GM21825 (cell line): ENCODE data around the gene PRR7.

Experiments used
- ATAC-seq: cut with Tn5 transposase; IDR thresholded peaks from one replicate; pipeline ENCODE4 v1.9.1; 2021; ENCODE audit warnings: mild to moderate bottlenecking, moderate library complexity; ENCODE audit not compliant: unreplicated experiment

Gene PRR7

GRCh38 chr5:177449140-177450061 lies 2.8 kb downstream of the PRR7 start:
- ATAC-seq, result no peak

DNA sequence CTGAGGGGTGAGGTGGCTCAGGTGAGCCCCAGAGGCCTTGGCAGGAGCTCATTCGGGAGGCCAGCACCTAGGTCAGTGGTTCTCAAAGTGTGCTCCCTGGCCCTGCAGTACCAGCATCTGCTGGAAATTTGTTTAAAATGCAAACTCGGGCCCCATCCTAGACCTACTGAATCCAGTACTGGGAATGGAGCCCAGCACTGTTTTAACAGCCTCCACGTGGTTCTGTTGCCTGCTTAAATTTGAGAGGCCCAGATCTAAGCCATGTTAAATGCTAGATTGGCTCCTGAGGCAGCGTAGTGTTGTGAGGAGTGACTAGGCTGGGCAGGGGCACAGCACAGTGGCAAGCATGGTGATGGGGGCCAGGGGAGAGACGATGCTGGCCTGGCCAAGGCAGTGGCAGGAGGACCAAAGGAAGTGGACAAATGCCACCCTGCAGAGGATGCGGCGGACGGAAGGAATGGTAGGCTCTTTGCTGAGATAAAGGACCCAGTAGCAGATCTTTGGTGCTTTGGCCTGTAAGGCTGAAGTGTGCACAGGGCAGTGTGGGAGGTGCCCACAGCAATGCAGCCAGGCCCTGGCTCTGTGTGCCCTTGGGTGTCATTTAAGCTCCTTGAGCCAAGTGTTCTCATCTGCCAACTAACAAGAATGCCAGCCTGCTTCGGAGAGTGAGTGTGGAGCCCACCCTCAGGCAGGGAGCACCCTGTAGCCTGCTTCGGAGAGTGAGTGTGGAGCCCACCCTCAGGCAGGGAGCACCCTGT lies 4.2 kb downstream of the PRR7 start:
- no peak for ATAC-seq

- no peak for ATAC-seq
These were observed 6.3 kb downstream of the PRR7 start for GRCh38 chr5:177452688-177453638.

DNA sequence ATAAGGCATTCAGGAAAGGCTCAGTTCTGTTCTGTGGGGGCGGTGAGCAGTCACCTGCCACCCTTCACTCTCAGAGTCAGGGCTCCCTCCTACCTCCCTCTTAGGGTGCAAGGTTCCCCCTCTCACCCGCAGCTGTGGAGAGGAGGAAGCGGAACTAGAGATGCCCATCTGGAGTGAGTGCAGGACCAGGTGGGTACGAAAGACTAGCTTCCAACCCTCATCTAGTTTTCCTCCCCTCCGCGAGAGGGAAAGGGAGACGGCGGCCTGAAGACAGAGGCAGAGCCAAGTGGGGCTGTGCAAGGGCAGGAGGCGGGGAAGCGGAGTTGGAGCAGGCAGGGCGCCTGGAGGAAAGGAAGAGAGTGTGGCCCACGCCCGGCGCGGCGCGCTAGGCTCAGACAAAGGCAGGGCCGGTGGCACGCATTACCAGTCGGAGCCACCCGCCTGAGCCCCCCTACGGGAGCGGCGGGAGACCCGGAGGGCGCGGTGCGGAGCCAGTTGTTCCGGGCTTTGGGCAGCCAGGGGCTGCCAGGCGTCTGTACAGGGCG lies 7.3 kb downstream of the PRR7 start:
- peak; percentile 5 for ATAC-seq

DNA sequence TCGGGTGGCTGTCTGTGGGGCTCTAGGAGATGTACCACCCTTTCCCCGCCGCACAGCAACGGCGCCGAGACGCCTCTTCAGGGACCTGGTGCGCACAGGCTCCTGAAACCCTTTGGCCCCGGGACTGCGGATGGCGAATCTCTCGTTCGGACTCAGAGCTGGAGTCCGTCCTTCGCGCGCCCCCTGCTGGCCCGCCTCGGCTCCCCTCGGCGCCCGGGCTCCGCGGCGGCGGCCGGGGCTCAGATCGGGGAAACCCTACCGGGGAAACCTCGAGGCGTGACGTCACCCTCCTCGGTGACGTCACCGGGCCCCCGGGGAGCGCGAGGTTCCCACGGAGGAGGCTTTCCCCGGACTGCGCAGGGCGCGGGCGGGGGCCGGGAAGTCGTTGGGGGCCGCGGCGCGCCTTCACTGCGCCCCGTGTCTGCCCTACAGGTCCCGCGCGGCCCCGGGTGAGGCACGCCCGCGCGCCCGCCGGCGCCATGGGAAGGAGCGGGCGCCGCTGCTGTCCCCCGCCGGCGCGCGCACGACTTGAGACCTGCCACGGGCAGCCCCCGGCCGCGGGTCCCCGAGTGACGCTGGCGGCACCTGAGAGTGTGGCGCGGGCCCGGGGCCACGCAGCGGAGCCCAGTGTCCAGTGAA lies 7.9 kb downstream of the PRR7 start:
- ATAC-seq, result peak; percentile 51

DNA sequence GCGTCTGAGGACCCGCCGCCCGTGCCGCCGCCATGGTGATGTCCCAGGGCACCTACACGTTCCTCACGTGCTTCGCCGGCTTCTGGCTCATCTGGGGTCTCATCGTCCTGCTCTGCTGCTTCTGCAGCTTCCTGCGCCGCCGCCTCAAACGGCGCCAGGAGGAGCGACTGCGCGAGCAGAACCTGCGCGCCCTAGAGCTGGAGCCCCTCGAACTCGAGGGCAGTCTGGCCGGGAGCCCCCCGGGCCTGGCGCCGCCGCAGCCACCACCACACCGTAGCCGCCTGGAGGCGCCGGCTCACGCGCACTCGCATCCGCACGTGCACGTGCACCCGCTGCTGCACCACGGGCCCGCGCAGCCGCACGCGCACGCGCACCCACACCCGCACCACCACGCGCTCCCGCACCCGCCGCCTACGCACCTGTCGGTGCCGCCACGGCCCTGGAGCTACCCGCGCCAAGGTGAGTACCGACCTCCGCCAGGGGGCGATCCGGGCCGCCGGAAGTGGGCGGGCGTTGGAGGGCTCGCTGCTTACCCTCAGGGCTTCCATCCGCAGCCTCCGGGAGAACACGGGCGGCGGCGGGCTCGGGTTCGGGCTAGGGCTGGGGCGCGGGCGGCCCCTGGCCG lies 8.5 kb downstream of the PRR7 start:
- peak; percentile 47 for ATAC-seq

- ATAC-seq, result peak; percentile 8
These were observed 9.3 kb downstream of the PRR7 start for GRCh38 chr5:177455661-177456590.

- no peak for ATAC-seq
These were observed 10.0 kb downstream of the PRR7 start for GRCh38 chr5:177456591-177456964.

GRCh38 chr5:177456976-177457851 lies 10.6 kb downstream of the PRR7 start:
- peak; percentile 30 for ATAC-seq

GRCh38 chr5:177457852-177458681 lies 11.5 kb downstream of the PRR7 start:
- no peak for ATAC-seq

DNA sequence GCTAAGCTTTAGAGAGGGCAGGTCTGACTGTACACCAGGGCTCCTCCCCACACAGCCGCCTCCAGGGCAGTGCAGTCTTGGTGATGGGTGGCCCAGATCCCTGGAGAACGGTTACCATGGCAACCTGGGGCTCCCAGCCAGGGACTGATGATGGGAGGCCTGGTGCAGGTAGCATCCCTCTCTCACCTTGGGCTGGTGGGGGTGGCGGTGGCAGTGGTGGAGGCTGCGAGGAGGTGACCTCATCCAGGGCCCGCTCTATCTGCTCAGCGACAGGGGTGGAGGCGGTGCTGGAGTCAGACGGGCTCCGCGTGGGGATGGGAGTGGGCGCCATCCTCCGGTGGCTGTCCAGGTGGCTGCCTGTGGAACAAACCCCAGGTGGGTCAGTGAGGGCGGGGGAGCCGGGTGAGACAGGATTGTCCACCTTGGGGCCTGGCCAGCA lies 12.3 kb downstream of the PRR7 start:
- ATAC-seq, result no peak

DNA sequence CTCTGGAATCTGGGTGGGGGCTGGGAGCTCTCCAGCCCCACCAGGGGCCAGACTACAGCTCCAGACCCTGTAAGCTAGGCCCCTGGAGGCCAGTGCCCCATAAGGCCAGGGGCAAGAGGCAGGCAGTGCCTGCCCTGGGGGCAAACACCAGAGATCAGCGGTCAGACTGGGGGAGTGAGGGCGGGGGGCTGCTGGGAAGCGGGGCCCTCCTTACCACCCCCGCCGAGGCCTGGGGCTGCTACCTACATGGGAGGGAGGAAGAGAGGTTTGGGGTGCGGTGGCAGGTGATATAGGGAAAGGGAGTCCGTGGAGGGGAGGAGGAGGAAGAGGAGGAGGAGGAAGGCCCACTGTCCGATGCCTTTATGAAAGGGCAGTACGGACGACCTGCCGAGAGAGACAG lies 12.7 kb downstream of the PRR7 start:
- no peak for ATAC-seq

- no peak for ATAC-seq
These were observed 13.4 kb downstream of the PRR7 start for GRCh38 chr5:177459819-177460628.

DNA sequence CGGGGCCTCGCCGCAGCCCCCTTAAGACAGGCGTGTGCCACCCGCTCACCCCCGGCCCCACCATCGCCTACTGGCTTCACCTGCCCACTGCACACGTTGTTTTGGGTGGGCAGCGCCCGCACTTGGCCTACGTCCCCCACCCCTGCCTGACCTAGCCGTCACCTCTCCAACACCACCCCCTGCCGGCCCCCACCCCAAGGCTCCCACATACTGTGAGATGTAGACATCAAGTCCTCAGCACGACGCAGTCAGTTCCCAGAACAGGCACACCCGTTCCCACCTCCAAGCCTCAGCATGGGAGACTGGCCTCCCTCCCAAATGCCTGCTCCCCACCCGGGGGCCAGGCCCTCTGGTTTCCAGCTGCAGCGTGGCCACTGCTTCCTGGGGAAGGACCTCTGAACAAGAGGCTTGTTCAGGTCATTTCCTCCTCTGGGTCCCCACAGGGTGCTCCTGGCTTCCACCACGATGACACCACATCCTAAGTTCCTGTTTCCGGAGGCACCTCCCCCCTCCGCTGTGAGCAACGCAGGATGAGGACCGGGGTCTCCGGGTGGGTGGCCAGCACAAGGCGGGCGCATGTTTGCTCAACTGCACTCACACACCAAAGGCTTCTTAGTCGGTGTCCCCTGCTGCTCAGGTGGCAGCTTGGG lies 15.5 kb downstream of the PRR7 start:
- no peak for ATAC-seq

- ATAC-seq, result no peak
These were observed 18.4 kb downstream of the PRR7 start for GRCh38 chr5:177465044-177465443.
